M059J (cell line): ENCODE results near the gene PACRG. TPM values are rescaled to one million over a fixed set of nuclear protein-coding genes. Genes with fewer than 3 reads are reported as not detected.
"Not testable (repeated sequence)": the region's sequence is repeated elsewhere in the genome, so short reads cannot be mapped to it uniquely, and the experiment has no call there.

Experiments
- DNase-seq: peaks from one replicate; pipeline ENCODE4 v3.0.0-alpha.2; 2012; ENCODE audit warnings: low read depth
- total RNA-seq: library from RNA; depleted of rRNA; stranded (reverse); fragments of >200 nt; shearing (Covaris generic); gene quantifications from 2 replicates; pipeline ENCODE4 v1.2.3, GENCODE V29; 2014

Gene PACRG
- total RNA-seq, 1 experiment from 2014 or later: 0.12 TPM

- DNase-seq: peak; percentile 61
Observed at GRCh38 chr6:163311830-163312229, 584.1 kb downstream of the PACRG start.

GRCh38 chr6:163313566-163313965 lies 585.8 kb downstream of the PACRG start:
- no peak for DNase-seq

GRCh38 chr6:163313981-163314380 lies 586.2 kb downstream of the PACRG start:
- no peak for DNase-seq

- DNase-seq: no peak
Observed at GRCh38 chr6:163314791-163315470, 587.2 kb downstream of the PACRG start.

- DNase-seq: not testable (repeated sequence)
Observed at GRCh38 chr6:163316866-163317495, 589.2 kb downstream of the PACRG start.

GRCh38 chr6:163318071-163318786 lies 590.5 kb downstream of the PACRG start:
- no peak for DNase-seq

- peak; percentile 37 for DNase-seq
Observed at GRCh38 chr6:163319609-163320366, 592.0 kb downstream of the PACRG start.

- DNase-seq: no peak
Observed at GRCh38 chr6:163320402-163320801, 592.6 kb downstream of the PACRG start.

GRCh38 chr6:163320804-163321203 lies 593.0 kb downstream of the PACRG start:
- DNase-seq: no peak

GRCh38 chr6:163321717-163322116 lies 593.9 kb downstream of the PACRG start:
- DNase-seq: no peak

GRCh38 chr6:163323274-163323673 lies 595.5 kb downstream of the PACRG start:
- no peak for DNase-seq

- DNase-seq: no peak
Observed at GRCh38 chr6:163323705-163324104, 595.9 kb downstream of the PACRG start.

GRCh38 chr6:163324326-163324687 lies 596.5 kb downstream of the PACRG start:
- no peak for DNase-seq

- peak; percentile 64 for DNase-seq
Observed at GRCh38 chr6:163324688-163325389, 597.1 kb downstream of the PACRG start.

- DNase-seq: no peak
Observed at GRCh38 chr6:163325390-163325784, 597.6 kb downstream of the PACRG start.

GRCh38 chr6:163327165-163327880 lies 599.5 kb downstream of the PACRG start:
- no peak for DNase-seq

- DNase-seq: peak; percentile 28
Observed at GRCh38 chr6:163327921-163328320, 600.1 kb downstream of the PACRG start.

GRCh38 chr6:163328411-163328810 lies 600.6 kb downstream of the PACRG start:
- DNase-seq: no peak

GRCh38 chr6:163329991-163330390 lies 602.2 kb downstream of the PACRG start:
- peak; percentile 34 for DNase-seq

GRCh38 chr6:163331245-163331644 lies 603.5 kb downstream of the PACRG start:
- DNase-seq: no peak

- DNase-seq: no peak
Observed at GRCh38 chr6:163332575-163332974, 604.8 kb downstream of the PACRG start.
